PC-9 (cell line): Measurements from ENCODE around the gene SHF. TPM values are rescaled to one million over a fixed set of nuclear protein-coding genes. Genes with fewer than 3 reads are reported as not detected.
A peak's percentile ranks its signal among the peaks of the same experiment; 100 is the strongest.

Experiments used
- BruUV-seq: library from RNA; stranded (reverse); fragments of 400-500 nt; replicated peaks from 2 replicates; lab custom pipeline; 2021; lab: Mats Ljungman, UMichigan
- CTCF ChIA-PET: fragments of 300-600 bp; sonication (Branson Sonifier 250); formaldehyde crosslinking; loops from one replicate; lab custom pipeline; 2022; ENCODE audit warnings: antibody characterized with exemption; lab: Charles Lee
- POLR2A ChIA-PET: fragments of 300-600 bp; sonication (Branson Sonifier 250); formaldehyde crosslinking; loops from one replicate; lab custom pipeline; 2022; ENCODE audit warnings: antibody characterized with exemption; ENCODE audit not compliant: unreplicated experiment; lab: Charles Lee
- DNase-seq, 2 experiments: peaks; one replicate each; pipeline versions ENCODE4 v3.0.0 to v3.0.0-alpha.2; 2015 to 2022; ENCODE audit warnings: mixed read lengths in 1 of 2
- H2AFZ ChIP-seq: fragments of 200-600 bp; sonication (generic); 2 replicates; pipeline ENCODE4 v1.8.1; 2017; ENCODE audit warnings: antibody characterized with exemption
- H3F3A ChIP-seq: fragments of 200-600 bp; sonication (generic); 2 replicates; pipeline ENCODE4 v1.8.1; 2017; ENCODE audit warnings: antibody characterized with exemption, mild to moderate bottlenecking, low read depth; ENCODE audit not compliant: insufficient read depth
- H3K27ac ChIP-seq: fragments of 200-600 bp; sonication (generic); 2 replicates; pipeline ENCODE4 v1.6.1; 2016; ENCODE audit warnings: mixed run types
- H3K27me3 ChIP-seq: fragments of 200-600 bp; sonication (generic); 2 replicates; pipeline ENCODE4 v1.6.1; 2016; ENCODE audit warnings: low read depth, mixed run types; ENCODE audit not compliant: insufficient read depth
- H3K36me3 ChIP-seq: fragments of 200-600 bp; sonication (generic); 2 replicates; pipeline ENCODE4 v1.6.1; 2016; ENCODE audit warnings: low read depth, mixed run types
- H3K4me1 ChIP-seq: fragments of 200-600 bp; sonication (generic); replicated peaks from 2 replicates; pipeline ENCODE4 v1.6.1; 2016; ENCODE audit warnings: mixed run types; ENCODE audit not compliant: insufficient read depth
- H3K4me2 ChIP-seq: fragments of 200-600 bp; sonication (generic); 2 replicates; pipeline ENCODE4 v1.6.1; 2017; ENCODE audit warnings: mixed run types
- H3K4me3 ChIP-seq: fragments of 200-600 bp; sonication (generic); 2 replicates; pipeline ENCODE4 v1.6.1; 2016; ENCODE audit warnings: mixed run types
- H3K79me2 ChIP-seq: fragments of 200-600 bp; sonication (generic); 2 replicates; pipeline ENCODE4 v1.6.1; 2017; ENCODE audit warnings: low read depth, mixed run types
- H3K9me2 ChIP-seq: fragments of 200-600 bp; sonication (generic); 2 replicates; pipeline ENCODE4 v1.8.1; 2017; ENCODE audit warnings: mild to moderate bottlenecking; ENCODE audit not compliant: insufficient read depth
- H3K9me3 ChIP-seq: fragments of 200-600 bp; sonication (generic); 2 replicates; pipeline ENCODE4 v1.8.1; 2016; ENCODE audit warnings: low read depth; ENCODE audit not compliant: insufficient read depth
- H4K20me1 ChIP-seq: fragments of 200-600 bp; sonication (generic); 2 replicates; pipeline ENCODE4 v1.8.1; 2017; ENCODE audit not compliant: insufficient read depth
- CTCF ChIP-seq: fragments of 200-600 bp; sonication (generic); conservative IDR thresholded peaks from 2 replicates; pipeline ENCODE4 v1.6.1; 2017; ENCODE audit warnings: mixed run types, antibody characterized with exemption, mild to moderate bottlenecking, moderate library complexity
- EZH2 ChIP-seq: fragments of 200-600 bp; sonication (generic); IDR thresholded peaks from 2 replicates; pipeline ENCODE4 v1.8.0; 2017; ENCODE audit warnings: antibody characterized with exemption, low read depth
- intact Hi-C: fragments of 100-400 bp; cut with micrococcal nuclease; formaldehyde crosslinking; loops from one replicate; pipeline ENCODE4 v1.10.0; 2022; ENCODE audit not compliant: unreplicated experiment
- total RNA-seq: library from RNA; stranded (reverse); gene quantifications from 2 replicates; pipeline ENCODE4 v1.2.3, GENCODE V29; 2021

Gene SHF
- total RNA-seq, 1 experiment from 2014 or later = 6.1 TPM

- Histone ChIP-seq H3K4me1 (peaks cover 18% of the 10 kb centered on the region), H2AFZ (no peak overlapping the region), H3K9me2 (no peaks in the 10 kb centered on the region), H4K20me1 (no peaks in the 10 kb centered on the region), H3K4me3 (no peak overlapping the region), H3K27me3 (no peaks in the 10 kb centered on the region), H3K36me3 (no peaks in the 10 kb centered on the region), H3K4me2 (no peak overlapping the region), H3F3A (no peaks in the 10 kb centered on the region; the same call in 1 of the 2 replicates), H3K9me3 (no peaks in the 10 kb centered on the region), H3K27ac (no peak overlapping the region), H3K79me2 (no peaks in the 10 kb centered on the region)
- intact Hi-C loops = loop anchor here (1.0 to 2.0 kb wide), 2 partner anchors 241 to 453 kb away; a partner anchor contains a TSS
- POLR2A ChIA-PET = no interaction called here
- no peak for DNase-seq
- no TSS peak for BruUV-seq
- TF ChIP-seq CTCF (no peak), EZH2 (no peak)
- CTCF ChIA-PET = no interaction called here
These were observed 26.1 kb downstream of the SHF start for GRCh38 chr15:45161666-45162065.

GRCh38 chr15:45157974-45158373, 29.8 kb downstream of the SHF start:
- POLR2A ChIA-PET = no interaction called here
- peaks cover 15% of the 10 kb centered on the region for H3K4me1 ChIP-seq
- no peaks in the 10 kb centered on the region for H3K9me3 ChIP-seq
- H3K27me3 ChIP-seq = no peaks in the 10 kb centered on the region
- DNase-seq = peak in 1 of 2 experiments; percentile 67
- H3K9me2 ChIP-seq = no peaks in the 10 kb centered on the region
- TF ChIP-seq EZH2 (no peak), CTCF (no peak)
- H3K79me2 ChIP-seq = no peaks in the 10 kb centered on the region
- intact Hi-C loops = no loop called here
- H3F3A ChIP-seq = no peaks in the 10 kb centered on the region; the same call in 1 of the 2 replicates
- H3K4me3 ChIP-seq = no peak overlapping the region
- BruUV-seq = no TSS peak
- no peak overlapping the region for H3K27ac ChIP-seq
- H3K36me3 ChIP-seq = no peaks in the 10 kb centered on the region
- no peak overlapping the region for H3K4me2 ChIP-seq
- H2AFZ ChIP-seq = no peak overlapping the region
- CTCF ChIA-PET = interaction anchor here (1.9 kb wide), 1 partner anchor 31 kb away, joined by 6 read pairs; no protein-coding TSS in a partner anchor
- no peaks in the 10 kb centered on the region for H4K20me1 ChIP-seq

GRCh38 chr15:45156744-45157455, 30.9 kb downstream of the SHF start:
- TF ChIP-seq EZH2 = no peak
- TF ChIP-seq CTCF = no peak
- BruUV-seq = no TSS peak
- no peak overlapping the region for H3K4me2 ChIP-seq
- H3K79me2 ChIP-seq = no peaks in the 10 kb centered on the region
- DNase-seq = no peak
- H3K36me3 ChIP-seq = no peaks in the 10 kb centered on the region
- H3K9me3 ChIP-seq = no peaks in the 10 kb centered on the region
- H4K20me1 ChIP-seq = no peaks in the 10 kb centered on the region
- no peaks in the 10 kb centered on the region for H3F3A ChIP-seq
- H3K4me3 ChIP-seq = no peak overlapping the region
- H3K27ac ChIP-seq = no peak overlapping the region
- no peaks in the 10 kb centered on the region for H3K9me2 ChIP-seq
- H3K27me3 ChIP-seq = no peaks in the 10 kb centered on the region
- ChIA-PET POLR2A (interaction anchor here (0.7 kb wide), 1 partner anchor 19 kb away, joined by 4 read pairs; no protein-coding TSS in a partner anchor), CTCF (no interaction called here)
- no peak overlapping the region for H2AFZ ChIP-seq
- H3K4me1 ChIP-seq = peaks cover 7% of the 10 kb centered on the region; the same call in 1 of the 2 replicates
- intact Hi-C loops = no loop called here
